Mucosa of stomach (tissue), 1 donor: ENCODE measurements around the gene NCAPG2.

ENCODE experiments used
- H3K27me3 ChIP-seq: one replicate; pipeline ENCODE4 v1.7.0; 2013; ENCODE audit warnings: mild to moderate bottlenecking, low read length; ENCODE audit not compliant: control insufficient read depth, insufficient read depth
- H3K36me3 ChIP-seq: one replicate; pipeline ENCODE4 v1.7.0; 2013; ENCODE audit warnings: low read length; ENCODE audit not compliant: control insufficient read depth, insufficient read depth
- H3K4me1 ChIP-seq: one replicate; pipeline ENCODE4 v1.7.0; 2013; ENCODE audit warnings: mild to moderate bottlenecking, low read length; ENCODE audit not compliant: control insufficient read depth, insufficient read depth
- H3K4me3 ChIP-seq: one replicate; pipeline ENCODE4 v1.7.0; 2013; ENCODE audit warnings: low read length
- H3K9ac ChIP-seq: one replicate; pipeline ENCODE4 v1.7.0; 2013; ENCODE audit warnings: mild to moderate bottlenecking, low read length, moderate library complexity
- H3K9me3 ChIP-seq: one replicate; pipeline ENCODE4 v1.7.0; 2013; ENCODE audit warnings: mild to moderate bottlenecking, low read length, moderate library complexity; ENCODE audit not compliant: control insufficient read depth
- donor health status: Pancreatic carcinoma.

Gene NCAPG2

GRCh38 chr7:158742065-158742821 lies 37.6 kb upstream of the NCAPG2 start:
- Histone ChIP-seq H3K27me3 (no peaks in the 10 kb centered on the region), H3K9me3 (no peaks in the 10 kb centered on the region), H3K4me3 (no peak overlapping the region), H3K36me3 (peaks cover 10% of the 10 kb centered on the region), H3K9ac (no peak overlapping the region), H3K4me1 (peaks cover 20% of the 10 kb centered on the region)

- H3K36me3 ChIP-seq = peaks cover 10% of the 10 kb centered on the region
- no peak overlapping the region for H3K4me3 ChIP-seq
- H3K27me3 ChIP-seq = no peaks in the 10 kb centered on the region
- H3K9me3 ChIP-seq = no peaks in the 10 kb centered on the region
- H3K4me1 ChIP-seq = peaks cover 20% of the 10 kb centered on the region
- H3K9ac ChIP-seq = no peak overlapping the region
Measured at GRCh38 chr7:158741294-158741666, 36.7 kb upstream of the NCAPG2 start.

- no peaks in the 10 kb centered on the region for H3K9me3 ChIP-seq
- H3K36me3 ChIP-seq = peaks cover 10% of the 10 kb centered on the region
- H3K9ac ChIP-seq = no peak overlapping the region
- H3K4me1 ChIP-seq = peaks cover 20% of the 10 kb centered on the region
- H3K27me3 ChIP-seq = no peaks in the 10 kb centered on the region
- no peak overlapping the region for H3K4me3 ChIP-seq
Measured at GRCh38 chr7:158740657-158741293, 36.2 kb upstream of the NCAPG2 start.

GRCh38 chr7:158740013-158740656 lies 35.5 kb upstream of the NCAPG2 start:
- Histone ChIP-seq H3K9ac (no peak overlapping the region), H3K36me3 (peaks cover 10% of the 10 kb centered on the region), H3K4me1 (peaks cover 20% of the 10 kb centered on the region), H3K4me3 (no peak overlapping the region), H3K27me3 (no peaks in the 10 kb centered on the region), H3K9me3 (no peaks in the 10 kb centered on the region)

GRCh38 chr7:158738841-158739240 lies 34.2 kb upstream of the NCAPG2 start:
- Histone ChIP-seq H3K9ac (no peak overlapping the region), H3K4me3 (no peak overlapping the region), H3K36me3 (peaks cover 15% of the 10 kb centered on the region)

GRCh38 chr7:158737064-158737695 lies 32.6 kb upstream of the NCAPG2 start:
- Histone ChIP-seq H3K4me1 (peaks cover 20% of the 10 kb centered on the region), H3K27me3 (no peaks in the 10 kb centered on the region), H3K4me3 (no peak overlapping the region), H3K36me3 (peaks cover 11% of the 10 kb centered on the region), H3K9me3 (no peaks in the 10 kb centered on the region), H3K9ac (no peak overlapping the region)

More at GRCh38 chr7:158738841-158739240, 34.2 kb upstream of the NCAPG2 start:
- Histone ChIP-seq H3K9me3 (no peaks in the 10 kb centered on the region), H3K27me3 (no peaks in the 10 kb centered on the region), H3K4me1 (peaks cover 20% of the 10 kb centered on the region)

GRCh38 chr7:158735935-158736334 lies 31.3 kb upstream of the NCAPG2 start:
- no peak overlapping the region for H3K4me3 ChIP-seq
- peaks cover 5% of the 10 kb centered on the region for H3K36me3 ChIP-seq
- no peak overlapping the region for H3K9ac ChIP-seq
- no peaks in the 10 kb centered on the region for H3K9me3 ChIP-seq
- H3K4me1 ChIP-seq = peaks cover 13% of the 10 kb centered on the region
- H3K27me3 ChIP-seq = no peaks in the 10 kb centered on the region

- Histone ChIP-seq H3K9me3 (no peaks in the 10 kb centered on the region), H3K4me1 (peaks cover 3% of the 10 kb centered on the region), H3K27me3 (no peaks in the 10 kb centered on the region), H3K9ac (no peak overlapping the region), H3K4me3 (no peak overlapping the region), H3K36me3 (peaks cover 5% of the 10 kb centered on the region)
Measured at GRCh38 chr7:158734861-158735260, 30.3 kb upstream of the NCAPG2 start.

GRCh38 chr7:158733775-158734494 lies 29.3 kb upstream of the NCAPG2 start:
- Histone ChIP-seq H3K4me1 (no peaks in the 10 kb centered on the region), H3K27me3 (no peaks in the 10 kb centered on the region), H3K36me3 (peaks cover 5% of the 10 kb centered on the region), H3K9me3 (no peaks in the 10 kb centered on the region), H3K4me3 (no peak overlapping the region), H3K9ac (no peak overlapping the region)

- H3K9ac ChIP-seq = no peak overlapping the region
- H3K9me3 ChIP-seq = no peaks in the 10 kb centered on the region
- no peak overlapping the region for H3K4me3 ChIP-seq
- peaks cover 5% of the 10 kb centered on the region for H3K36me3 ChIP-seq
- H3K27me3 ChIP-seq = no peaks in the 10 kb centered on the region
- H3K4me1 ChIP-seq = no peaks in the 10 kb centered on the region
Measured at GRCh38 chr7:158733220-158733519, 28.6 kb upstream of the NCAPG2 start.

GRCh38 chr7:158732494-158733219 lies 28.1 kb upstream of the NCAPG2 start:
- no peaks in the 10 kb centered on the region for H3K27me3 ChIP-seq
- H3K4me3 ChIP-seq = no peak overlapping the region
- no peaks in the 10 kb centered on the region for H3K9me3 ChIP-seq
- H3K9ac ChIP-seq = no peak overlapping the region
- peaks cover 5% of the 10 kb centered on the region for H3K36me3 ChIP-seq
- no peaks in the 10 kb centered on the region for H3K4me1 ChIP-seq
